SK-N-SH treated with all-trans-retinoic acid at 6 μM for 48 hours (cell line): ENCODE data around the gene USP24.

Experiments
- ATAC-seq: fragments of 200-7000 bp; cut with Tn5 transposase; 3 replicates; pipeline ENCODE4 v1.9.1; 2020; ENCODE audit warnings: mild to moderate bottlenecking, moderate library complexity
- ARNTL ChIP-seq: fragments of 450-650 bp; formaldehyde crosslinking; IDR thresholded peaks from 2 replicates; pipeline ENCODE4 v1.5.0; 2020; ENCODE audit warnings: low read depth, mild to moderate bottlenecking, moderate library complexity, borderline replicate concordance
- ISL1 ChIP-seq: fragments of 250-450 bp; sonication (Bioruptor Pico); IDR thresholded peaks from 2 replicates; pipeline ENCODE4 v2.1.2; 2022; ENCODE audit warnings: mild to moderate bottlenecking, moderate library complexity
- SNAI2 ChIP-seq: fragments of 250-450 bp; sonication (Bioruptor Pico); IDR thresholded peaks from 2 replicates; pipeline ENCODE4 v1.5.0; 2020; ENCODE audit warnings: mild to moderate bottlenecking, moderate library complexity
- TOX ChIP-seq: fragments of 250-450 bp; sonication (Bioruptor Pico); IDR thresholded peaks from 2 replicates; pipeline ENCODE4 v1.8.0; 2021; ENCODE audit warnings: mild to moderate bottlenecking, moderate library complexity, borderline replicate concordance

Gene USP24

GRCh38 chr1:55018395-55018794 lies 196.8 kb downstream of the USP24 start:
- no peak for TF ChIP-seq ARNTL (CRISPR knock-in tag)
- no peak for TF ChIP-seq SNAI2 (CRISPR knock-in tag)
- no peak for TF ChIP-seq TOX (CRISPR knock-in tag)
- TF ChIP-seq ISL1 (CRISPR knock-in tag) = no peak
- TF ChIP-seq, all 23 proteins: peak for 0
- no peak for ATAC-seq
